NCI-H748 (cell line): Measurements from ENCODE around the gene HJURP.

Experiments used
- DNase-seq: peaks from one replicate; lab custom pipeline; 2025; ENCODE audit not compliant: unreplicated experiment; lab: John Stamatoyannopoulos, UW

Gene HJURP

GRCh38 chr2:233831011-233831721 lies 23.2 kb downstream of the HJURP start:
- no peak for DNase-seq

- no peak for DNase-seq
Measured at GRCh38 chr2:233830111-233830802, 24.1 kb downstream of the HJURP start.

- DNase-seq = no peak
Measured at GRCh38 chr2:233829193-233830110, 24.9 kb downstream of the HJURP start.

DNA sequence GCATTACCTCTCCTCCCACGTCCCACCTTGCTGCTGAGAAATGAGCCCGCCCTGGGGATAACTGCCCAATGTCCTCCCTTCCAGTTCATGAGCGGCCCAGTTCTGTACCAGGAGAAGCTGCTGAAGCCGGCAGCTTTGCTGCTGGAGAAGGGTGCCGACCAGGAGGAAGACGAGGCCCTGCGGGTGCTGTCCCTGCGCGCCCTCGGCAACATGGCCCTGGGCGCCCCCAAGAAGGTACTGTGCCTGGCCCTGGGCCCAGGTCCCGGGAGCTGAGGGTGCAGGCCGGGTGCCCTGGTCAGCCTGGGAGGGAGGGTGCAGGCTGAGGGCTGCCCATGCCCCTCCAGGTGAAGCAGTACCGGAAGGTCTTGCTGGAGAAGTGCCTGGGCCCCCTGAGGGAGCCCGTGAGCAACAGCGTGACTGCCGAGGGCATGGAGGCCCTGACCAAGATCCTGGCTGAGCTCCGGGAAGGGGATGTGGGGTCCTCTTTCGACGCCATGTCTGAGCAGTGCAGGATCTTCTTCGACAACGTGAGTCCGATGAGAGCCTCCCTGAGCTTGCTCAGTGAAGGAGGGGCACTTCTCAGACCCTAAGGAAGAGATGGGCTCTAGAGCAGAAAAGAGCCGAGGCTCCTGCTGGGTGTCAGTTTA lies 25.7 kb downstream of the HJURP start:
- no peak for DNase-seq

DNA sequence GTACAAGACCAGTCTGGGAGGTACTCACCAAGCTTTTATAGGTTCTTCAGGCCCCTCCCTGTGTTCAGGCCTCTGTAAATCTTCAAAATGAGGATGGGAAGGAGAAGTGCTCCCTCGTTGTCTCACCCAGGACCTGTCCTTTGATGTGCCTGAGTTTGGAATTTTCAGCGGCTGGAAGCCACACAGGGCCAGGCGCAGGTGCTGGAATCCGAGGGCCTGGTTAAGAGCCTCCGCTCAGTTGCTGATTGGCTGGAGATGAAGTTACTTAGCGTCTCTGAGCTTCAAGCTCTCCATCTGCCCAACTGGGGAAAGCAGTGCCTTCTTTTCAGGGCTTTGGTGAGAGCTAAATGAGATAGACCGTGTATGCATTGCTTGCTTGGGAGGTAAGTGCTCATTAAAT lies 30.0 kb downstream of the HJURP start:
- no peak for DNase-seq

DNA sequence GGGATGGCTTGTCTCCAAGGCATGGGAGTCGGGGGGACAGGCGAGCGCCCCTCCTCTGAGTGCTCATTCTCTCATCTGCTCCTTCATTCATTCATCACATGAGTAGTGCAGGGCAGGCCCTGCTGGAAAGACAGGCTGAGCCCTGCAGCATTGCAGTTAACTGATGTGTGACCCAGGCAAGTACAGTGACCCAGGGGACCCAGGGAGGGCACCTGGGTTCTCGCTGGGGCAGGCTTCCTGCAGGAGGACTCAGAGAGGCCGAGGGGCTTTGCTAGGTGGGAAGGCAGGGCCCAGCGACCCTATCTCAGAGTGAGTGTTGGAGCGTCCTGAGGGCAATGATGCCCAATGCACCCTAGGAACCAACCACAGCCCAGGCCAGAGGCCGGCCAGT lies 30.6 kb downstream of the HJURP start:
- no peak for DNase-seq

DNA sequence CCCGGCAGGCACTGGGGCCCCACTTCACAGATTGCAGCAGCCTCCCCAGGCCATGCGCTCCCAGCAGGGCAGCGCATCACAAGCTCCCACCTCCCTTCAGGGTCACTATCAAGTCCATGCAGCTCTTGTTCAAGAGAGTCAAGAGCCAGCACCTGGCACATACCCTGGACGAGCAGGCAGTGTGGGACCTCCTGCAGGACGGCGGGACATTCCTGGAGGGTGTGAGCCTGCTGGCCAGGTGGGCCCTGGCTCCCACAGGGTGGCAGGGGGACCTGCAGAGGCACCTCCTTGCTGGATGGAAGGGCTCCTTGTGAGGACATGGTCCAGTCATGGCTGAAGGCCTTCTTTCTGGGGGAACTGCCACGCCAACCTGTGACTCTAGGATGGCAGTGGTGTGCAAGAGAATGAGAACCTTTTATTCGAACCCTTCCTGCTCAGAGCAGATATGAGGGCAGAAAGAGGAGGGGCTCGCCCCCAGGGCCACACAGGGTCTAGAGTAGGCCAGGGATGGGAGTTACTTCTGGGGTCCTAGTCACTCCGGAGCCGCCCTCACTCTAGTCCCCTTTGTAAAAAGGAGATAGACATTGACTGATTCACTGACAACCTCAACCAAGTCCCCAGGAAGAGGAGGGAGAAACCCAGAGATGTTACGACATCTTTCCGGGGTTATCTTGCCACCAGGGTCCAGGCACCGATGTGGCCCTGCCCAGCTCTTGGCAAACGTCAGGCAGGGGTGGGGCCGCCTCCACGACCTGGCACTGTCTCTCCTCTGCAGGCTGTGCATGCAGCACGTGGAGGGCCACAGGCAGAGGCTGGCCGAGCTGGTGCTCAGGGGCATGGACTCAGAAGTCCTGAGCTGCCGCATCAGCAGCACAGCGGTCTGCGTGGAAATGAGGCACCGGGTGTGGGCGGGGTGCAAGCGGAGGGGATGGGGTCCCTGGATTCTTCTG lies 31.3 kb downstream of the HJURP start:
- DNase-seq = no peak

- no peak for DNase-seq
Measured at GRCh38 chr2:233822101-233822771, 32.1 kb downstream of the HJURP start.

- no peak for DNase-seq
Measured at GRCh38 chr2:233821709-233822100, 32.6 kb downstream of the HJURP start.

GRCh38 chr2:233821196-233821595 lies 33.1 kb downstream of the HJURP start:
- DNase-seq = no peak

DNA sequence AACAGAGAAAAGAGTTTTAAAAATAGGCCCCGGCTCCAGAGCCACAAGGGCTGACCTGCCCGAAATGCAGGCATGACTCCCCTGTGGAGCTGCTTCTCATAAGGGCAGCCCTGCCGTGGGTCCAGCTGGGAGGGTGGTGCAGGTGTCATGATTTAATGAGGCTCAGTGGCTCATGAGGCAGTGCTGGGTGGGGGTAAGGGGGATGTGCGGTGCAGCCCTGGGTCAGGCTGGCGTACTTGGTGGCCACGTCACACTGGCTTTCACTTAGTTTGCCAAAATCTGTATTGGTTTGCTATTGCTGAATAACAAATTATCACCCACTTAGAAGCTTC lies 33.6 kb downstream of the HJURP start:
- DNase-seq = no peak

- DNase-seq = no peak
Measured at GRCh38 chr2:233819884-233820773, 34.2 kb downstream of the HJURP start.

DNA sequence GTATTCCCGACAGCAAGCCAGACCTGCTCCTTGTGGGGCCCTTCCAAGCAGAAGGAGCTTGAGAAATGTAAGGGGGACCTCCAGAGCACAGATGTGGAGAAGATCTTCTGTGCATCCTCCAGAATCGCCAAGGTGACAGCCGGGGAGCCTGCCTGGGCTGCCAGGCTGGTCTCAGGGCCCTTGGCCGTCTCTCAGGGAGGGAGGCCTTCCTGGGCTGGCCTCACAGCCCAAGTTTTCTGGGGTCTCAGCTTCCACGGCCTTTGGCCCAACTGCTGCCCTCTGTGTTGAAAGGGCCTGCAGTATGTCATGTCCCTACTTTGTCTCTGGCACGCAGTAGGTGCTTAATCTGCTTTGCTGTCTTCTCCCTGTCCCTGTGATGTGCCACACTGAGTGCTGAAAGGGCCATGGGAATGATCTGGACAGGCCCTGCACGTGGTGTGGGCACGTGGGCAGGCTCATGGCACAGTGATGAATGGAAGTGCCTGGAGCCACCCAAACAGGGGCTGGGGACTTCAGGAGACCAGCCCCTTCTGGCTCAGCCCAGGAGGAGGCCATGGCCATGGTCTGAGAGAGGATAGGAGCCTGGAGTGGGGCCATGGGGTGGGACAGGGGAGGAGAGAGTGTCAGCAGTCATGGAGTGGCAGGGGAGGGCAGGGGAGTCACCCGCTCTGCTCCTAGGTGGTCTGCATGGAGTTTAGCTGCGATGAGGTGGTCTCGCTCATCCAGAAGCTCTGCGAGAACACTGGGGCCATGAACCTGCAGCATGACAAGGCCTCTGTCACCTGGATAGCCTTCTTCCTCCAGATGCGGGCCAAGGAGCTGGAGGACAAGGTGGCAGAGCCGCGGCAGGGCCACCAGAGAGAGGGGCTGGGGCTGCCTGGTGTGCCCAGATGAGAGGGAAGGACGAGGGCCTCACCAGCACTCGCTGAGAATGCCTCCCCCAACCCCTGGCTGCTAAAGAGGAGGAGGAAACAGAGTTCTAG lies 35.4 kb downstream of the HJURP start:
- DNase-seq = no peak

DNA sequence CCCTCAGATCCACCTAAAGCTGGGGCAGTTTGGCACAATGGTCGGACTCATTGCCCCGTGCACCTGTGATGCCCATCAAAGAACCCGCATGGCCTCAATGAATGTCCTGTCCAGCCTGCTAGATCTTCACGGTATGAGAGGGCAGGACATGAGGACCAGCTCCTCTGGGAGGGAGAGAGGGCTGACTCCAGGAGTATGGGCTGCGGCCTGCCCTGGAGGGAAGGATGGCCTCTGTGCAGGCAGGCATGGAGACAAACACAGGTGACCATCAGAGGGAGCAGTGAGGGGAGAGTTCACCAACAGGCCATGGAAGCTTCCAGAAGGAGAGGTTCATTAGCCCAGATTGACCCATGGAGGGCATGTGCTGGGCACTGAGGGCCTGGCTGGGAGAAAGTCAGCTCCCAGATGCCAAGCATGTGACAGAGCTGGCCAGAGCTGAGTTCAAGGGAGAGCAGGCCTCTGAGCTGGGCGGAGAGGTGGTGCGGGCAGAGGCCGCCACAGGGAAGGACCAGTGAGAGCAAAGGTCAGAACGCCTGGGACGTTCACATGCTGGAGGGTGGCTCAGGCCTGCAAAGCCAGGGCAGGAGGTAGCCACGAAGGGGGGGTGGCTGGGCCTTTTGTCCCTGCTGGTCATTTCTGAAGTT lies 36.2 kb downstream of the HJURP start:
- no peak for DNase-seq

GRCh38 chr2:233817361-233817911 lies 36.9 kb downstream of the HJURP start:
- DNase-seq = no peak

DNA sequence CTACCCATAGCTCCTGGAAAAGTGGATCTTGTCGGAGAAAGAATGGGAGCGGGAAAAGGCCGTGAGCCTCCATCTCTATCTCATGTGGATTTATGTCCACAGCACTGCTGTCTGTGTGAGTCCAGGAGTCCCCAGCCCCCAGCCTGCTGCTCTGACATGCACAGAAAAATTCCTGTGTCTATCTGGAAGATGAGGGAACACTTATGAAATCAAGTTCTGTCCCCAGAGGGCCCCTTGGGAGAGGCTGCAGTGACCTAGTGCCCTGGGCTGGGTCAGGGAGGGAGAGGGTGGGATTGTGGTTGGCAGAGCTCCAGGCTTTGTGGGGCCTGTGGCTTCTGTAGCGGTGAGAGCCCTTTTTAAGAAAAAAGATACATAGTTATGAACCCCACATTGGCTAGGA lies 37.6 kb downstream of the HJURP start:
- DNase-seq = no peak

DNA sequence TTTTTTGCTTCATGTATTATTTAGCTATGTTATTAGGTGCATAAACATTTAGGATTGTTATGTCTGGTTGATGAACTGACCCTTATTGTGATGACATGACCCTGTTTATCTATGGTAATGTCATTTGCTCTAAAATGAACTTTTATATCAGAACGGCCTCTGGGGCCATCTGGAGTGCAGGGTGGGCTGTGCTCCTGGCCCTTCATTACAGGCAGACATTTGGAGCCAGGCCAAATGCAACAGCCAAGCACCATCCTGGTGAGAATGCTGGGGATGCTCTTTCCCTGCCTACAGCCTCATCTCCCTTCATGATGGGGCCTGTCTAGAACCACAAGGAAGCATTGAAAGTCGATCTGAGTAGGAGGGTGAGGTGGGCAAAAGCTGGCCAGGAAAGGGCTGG lies 38.0 kb downstream of the HJURP start:
- DNase-seq = peak; percentile 41
